NCI-H2196 (cell line): ENCODE measurements around the gene FGF5.

Experiments used
- DNase-seq: peaks from one replicate; lab custom pipeline; 2025; ENCODE audit not compliant: unreplicated experiment; lab: John Stamatoyannopoulos, UW

FGF5 gene

GRCh38 chr4:80335226-80335553 lies 68.7 kb downstream of the FGF5 start:
- no peak for DNase-seq

GRCh38 chr4:80335554-80336358 lies 69.3 kb downstream of the FGF5 start, which contains the start of gene CFAP299:
CFAP299 (plus strand) TSS chr4:80335730.
- DNase-seq = peak; percentile 14

- DNase-seq = no peak
Measured at GRCh38 chr4:80336582-80336981, 70.1 kb downstream of the FGF5 start.

- DNase-seq = no peak
Measured at GRCh38 chr4:80340036-80340435, 73.6 kb downstream of the FGF5 start.
